Tracheal epithelial cell (primary cell): ENCODE results near the gene DHX16. TPM values are rescaled to one million over a fixed set of nuclear protein-coding genes. Genes with fewer than 3 reads are reported as not detected.

Experiments used
- total RNA-seq: library from RNA; depleted of rRNA; stranded (reverse); fragments of >200 nt; gene quantifications from 2 replicates; pipeline ENCODE4 v1.2.1, GENCODE V29; 2014

The DHX16 gene
- 35.0 and 39.8 TPM in 2 replicates for total RNA-seq

GRCh38 chr6:30672445-30673253 lies at the start of gene DHX16:
Gene DHX16 (minus strand): TSS chr6:30673006. CDS start chr6:30672841, 165 bp downstream.

DNA sequence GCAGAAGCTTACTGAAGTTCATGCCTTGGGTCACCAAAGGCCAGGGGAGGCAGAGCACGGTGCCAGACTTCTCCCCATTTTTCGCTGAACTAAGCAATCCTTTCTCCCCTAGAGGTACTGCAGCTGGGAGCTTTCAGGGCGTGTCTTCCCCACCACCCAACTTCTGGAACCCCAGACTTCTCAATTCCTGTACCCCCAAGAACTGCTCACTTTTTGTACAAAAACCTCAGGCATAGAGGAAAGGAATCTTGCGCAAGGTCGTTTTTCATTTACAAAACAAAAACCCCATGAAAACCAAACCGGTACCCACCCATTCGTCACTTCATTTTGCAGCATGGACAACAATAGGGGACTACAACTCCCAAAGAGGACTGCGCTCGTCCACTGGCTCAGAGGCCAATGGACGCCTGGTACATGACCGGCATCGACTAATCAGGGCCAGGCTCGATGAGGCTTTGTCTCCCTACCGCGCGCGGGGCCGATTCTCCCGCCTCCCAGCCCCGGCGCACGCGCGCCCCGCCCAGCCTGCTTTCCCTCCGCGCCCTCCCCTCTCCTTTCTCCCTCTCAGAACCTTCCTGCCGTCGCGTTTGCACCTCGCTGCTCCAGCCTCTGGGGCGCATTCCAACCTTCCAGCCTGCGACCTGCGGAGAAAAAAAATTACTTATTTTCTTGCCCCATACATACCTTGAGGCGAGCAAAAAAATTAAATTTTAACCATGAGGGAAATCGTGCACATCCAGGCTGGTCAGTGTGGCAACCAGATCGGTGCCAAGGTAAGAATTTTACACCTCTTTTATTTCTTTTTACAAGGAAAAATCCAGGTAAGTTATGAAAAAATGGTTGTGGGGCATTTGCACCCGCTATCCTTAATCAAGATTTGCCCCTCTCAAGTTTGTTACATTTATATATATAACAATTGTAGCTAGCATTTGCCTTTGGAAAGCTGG lies 47.3 kb upstream of the DHX16 start, which contains the start of gene TUBB:
Gene TUBB (plus strand): TSS at position 562 of the 947 bp plus-strand sequence. CDS start 155 bp downstream, at position 717.

DNA sequence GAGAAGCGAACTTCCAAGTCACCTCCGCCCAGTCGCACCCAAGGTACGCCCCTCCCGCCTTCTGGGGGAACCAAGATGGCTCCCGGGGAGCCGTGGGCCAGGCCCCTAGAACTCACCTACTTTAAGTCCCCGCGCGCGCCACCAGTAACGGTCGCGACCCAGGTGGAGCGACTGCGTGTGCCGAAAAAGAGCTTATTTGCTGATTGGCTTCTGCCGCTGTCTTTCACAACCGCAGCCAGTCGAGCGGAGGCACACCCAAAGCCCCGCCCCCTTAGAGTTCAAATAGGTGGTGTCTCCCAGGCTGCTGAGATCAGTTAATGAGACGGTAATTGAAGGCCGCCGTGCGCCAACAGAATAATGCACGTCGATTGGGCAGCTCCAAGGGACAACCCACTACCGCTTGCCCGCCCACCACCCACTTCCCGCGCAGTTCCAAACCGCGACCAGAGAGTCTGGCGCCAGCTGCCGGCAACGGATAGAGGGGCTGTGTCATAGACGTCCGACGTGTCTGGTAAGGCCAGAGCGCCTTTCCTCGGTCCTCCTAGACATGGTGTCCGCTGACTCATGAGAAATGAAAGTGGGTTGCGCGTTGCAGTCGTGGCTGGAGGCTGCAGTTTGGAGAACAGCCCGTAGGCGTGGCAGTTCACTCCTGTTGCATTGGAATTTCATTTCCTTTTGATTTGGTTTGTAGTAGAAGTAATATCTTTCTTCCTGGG lies 44.5 kb upstream of the DHX16 start, which contains the start of gene MDC1:
Gene MDC1 (minus strand): TSS at position 153 of the 716 bp plus-strand sequence. CDS start 2,106 bp downstream, outside the sequence.

GRCh38 chr6:30690403-30691207 lies 17.8 kb upstream of the DHX16 start, which contains the start of gene NRM:
Gene NRM (minus strand): TSS chr6:30690984. CDS start chr6:30690974, 10 bp downstream.

GRCh38 chr6:30686009-30686907 lies 13.5 kb upstream of the DHX16 start, which contains the start of gene PPP1R18:
Gene PPP1R18 (minus strand): TSS chr6:30686645. CDS start chr6:30686018, 627 bp downstream.

DNA sequence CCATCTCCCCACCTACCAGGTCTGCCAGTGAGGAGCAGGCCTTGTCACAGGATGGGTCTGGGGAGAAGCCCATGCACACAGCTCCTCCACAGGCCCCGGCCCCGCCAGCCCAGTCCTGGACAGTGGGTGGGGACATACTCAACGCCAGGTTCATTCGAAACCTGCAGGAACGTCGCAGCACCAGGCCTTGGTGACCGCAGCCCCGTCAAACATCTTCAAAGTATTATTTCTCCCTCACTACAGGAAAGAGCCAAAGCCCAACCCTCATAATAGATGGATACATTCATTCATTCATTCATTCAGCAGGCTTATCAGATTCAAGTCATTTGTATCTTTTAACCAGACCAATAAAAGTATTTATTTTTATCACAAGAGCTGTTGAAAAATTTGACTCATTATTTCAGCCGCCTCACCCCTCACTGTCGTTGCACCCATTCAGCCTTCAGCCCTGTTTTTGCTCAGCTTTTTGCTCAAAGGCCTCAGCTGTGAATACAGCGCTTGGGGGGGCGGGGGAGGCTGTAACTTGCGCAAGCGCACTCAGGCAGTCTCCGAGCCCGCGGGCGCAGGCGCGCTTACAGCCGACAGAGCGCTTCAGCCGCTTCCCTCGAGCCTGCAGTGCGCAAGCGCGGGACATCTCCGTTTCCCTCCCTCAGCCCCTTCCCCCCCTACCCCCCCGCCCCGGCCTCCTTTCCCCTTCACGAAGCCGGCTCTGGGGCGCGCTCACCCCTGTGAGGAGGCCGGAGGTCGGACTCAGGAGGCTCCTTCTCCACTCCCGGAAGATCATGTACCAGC lies 26.2 kb downstream of the DHX16 start, which contains the start of gene C6orf136:
Gene C6orf136 (plus strand): TSS at position 684 of the 792 bp plus-strand sequence. CDS start 99 bp downstream, at position 783.

DNA sequence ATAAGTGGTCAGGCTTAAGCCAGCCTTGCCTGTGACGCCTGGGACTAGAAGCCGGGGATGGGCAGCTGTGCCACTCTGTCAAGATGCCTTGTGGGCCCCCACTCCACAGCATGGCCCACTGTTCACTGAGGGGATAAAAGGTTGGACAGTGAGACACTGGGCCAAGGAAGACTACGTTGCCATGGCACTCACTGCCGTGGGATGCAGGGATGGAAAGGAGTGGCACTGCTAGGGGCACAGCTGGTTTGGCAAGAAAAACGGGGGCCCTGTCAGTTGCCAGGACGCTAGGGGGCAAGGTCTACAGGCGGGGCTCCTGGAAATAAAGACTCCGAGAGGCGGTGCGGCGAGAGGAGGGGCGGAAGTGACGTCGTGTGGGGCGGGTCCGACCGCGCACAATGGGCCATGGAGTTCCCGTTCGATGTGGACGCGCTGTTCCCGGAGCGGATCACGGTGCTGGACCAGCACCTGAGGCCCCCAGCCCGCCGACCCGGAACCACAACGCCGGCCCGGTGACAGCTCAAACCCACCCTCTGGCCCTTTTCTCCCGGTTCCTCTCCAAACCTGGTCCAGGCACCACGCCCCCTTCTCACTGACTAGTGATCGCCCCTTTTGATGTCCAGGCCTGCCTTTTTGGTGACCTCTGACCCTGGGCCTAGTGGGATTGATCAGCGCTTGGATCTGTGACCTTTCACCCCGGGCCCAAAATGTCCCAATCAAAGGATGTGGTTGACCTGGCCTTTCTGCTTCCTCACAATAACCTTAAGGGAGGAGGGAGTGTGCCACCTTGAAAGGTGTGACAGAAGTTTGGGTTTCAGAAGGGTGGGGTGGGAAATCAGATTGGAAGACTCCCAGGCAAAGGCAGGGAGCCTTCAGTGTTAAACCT lies 46.1 kb downstream of the DHX16 start, which contains the start of gene ATAT1:
Gene ATAT1 (plus strand): TSS at position 391 of the 883 bp plus-strand sequence.

DNA sequence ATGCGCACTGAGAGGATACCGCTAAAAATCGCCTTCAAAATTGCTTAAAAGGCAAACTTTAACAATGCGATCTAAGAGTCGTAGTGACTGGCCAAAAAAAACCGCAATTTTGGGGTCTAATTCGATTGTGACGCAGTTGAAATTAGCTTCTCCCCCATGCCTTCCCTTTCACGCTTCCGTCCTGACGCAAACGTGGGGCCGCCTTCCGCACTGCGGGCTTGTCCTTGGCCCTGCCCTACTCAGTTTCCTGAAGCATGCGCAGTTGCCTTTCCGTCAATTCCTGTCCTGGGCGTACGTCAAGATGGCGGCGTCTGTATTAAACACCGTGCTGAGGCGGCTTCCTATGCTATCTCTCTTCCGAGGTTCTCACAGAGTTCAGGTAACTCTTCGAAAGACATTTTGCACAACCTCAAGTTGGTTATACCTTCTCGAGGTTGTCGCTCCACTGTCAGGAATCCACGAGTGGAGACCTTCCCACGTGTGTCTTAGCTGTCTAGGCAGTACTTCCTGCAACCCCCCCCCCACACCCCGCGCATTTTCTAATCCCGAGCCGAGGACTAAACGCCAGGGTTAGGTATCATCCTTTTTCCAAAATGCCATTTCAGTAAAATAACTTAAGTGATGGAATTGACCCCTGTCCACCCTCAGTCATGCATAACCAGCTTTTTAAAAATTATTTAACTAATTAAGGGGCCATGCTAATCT lies 55.1 kb downstream of the DHX16 start, which contains the start of gene MRPS18B:
Gene MRPS18B (plus strand): TSS at position 276 of the 705 bp plus-strand sequence. CDS start 26 bp downstream, at position 302.

GRCh38 chr6:30616811-30617564 lies 55.8 kb downstream of the DHX16 start, which contains the start of gene PPP1R10:
Gene PPP1R10 (minus strand): TSS chr6:30617243. CDS start chr6:30609944, 7,299 bp downstream.

Other genes with a start within 250 kb of the DHX16 start
- 168 and 253 TPM in 2 replicates for gene HLA-E, start 183.5 kb downstream of the DHX16 start, total RNA-seq
- gene GNL1, start 116.5 kb downstream of the DHX16 start, total RNA-seq: 33.9 and 42.4 TPM in 2 replicates
- gene PRR3, start 115.7 kb downstream of the DHX16 start, total RNA-seq: 0.72 and 1.5 TPM in 2 replicates
- 25.6 and 37.8 TPM in 2 replicates for gene ABCF1, start 101.6 kb downstream of the DHX16 start, total RNA-seq
- 9.6 and 15.3 TPM in 2 replicates for gene PPP1R10, start 55.8 kb downstream of the DHX16 start, total RNA-seq
- 50.4 and 72.0 TPM in 2 replicates for gene MRPS18B, start 55.2 kb downstream of the DHX16 start, total RNA-seq
- 2.6 and 3.6 TPM in 2 replicates for gene ATAT1, start 46.1 kb downstream of the DHX16 start, total RNA-seq
- gene C6orf136, start 25.9 kb downstream of the DHX16 start, total RNA-seq: 4.3 and 5.8 TPM in 2 replicates
- gene PPP1R18, start 13.6 kb upstream of the DHX16 start, total RNA-seq: 22.2 and 44.1 TPM in 2 replicates
- gene NRM, start 18.0 kb upstream of the DHX16 start, total RNA-seq: 0.85 and 1.7 TPM in 2 replicates
- 1.7 and 2.4 TPM in 2 replicates for gene MDC1, start 44.3 kb upstream of the DHX16 start, total RNA-seq
- 153 and 214 TPM in 2 replicates for gene TUBB, start 47.3 kb upstream of the DHX16 start, total RNA-seq
- gene FLOT1, start 69.7 kb upstream of the DHX16 start, total RNA-seq: 19.0 and 33.7 TPM in 2 replicates
- gene IER3, start 71.5 kb upstream of the DHX16 start, total RNA-seq: 211 and 248 TPM in 2 replicates
- 195 and 363 TPM in 2 replicates for gene DDR1, start 211.5 kb upstream of the DHX16 start, total RNA-seq
- gene GTF2H4, start 235.2 kb upstream of the DHX16 start, total RNA-seq: 12.3 and 13.4 TPM in 2 replicates
- 21.7 and 46.3 TPM in 2 replicates for gene VARS2, start 241.2 kb upstream of the DHX16 start, total RNA-seq